Astrocyte (in vitro differentiated cells and primary cell): ENCODE data around the gene CD247. TPM values are rescaled to one million over a fixed set of nuclear protein-coding genes. Genes with fewer than 3 reads are reported as not detected.

Experiments
- DNase-seq: peaks from one replicate; pipeline ENCODE4 v3.0.0-alpha.2; 2010; ENCODE audit warnings: low read depth
- FAIRE-seq: peaks from 2 replicates; lab custom pipeline; 2011; peaks lifted over from hg19 to GRCh38; lab: Jason Lieb, UNC
- H2AFZ ChIP-seq: 2 replicates; pipeline ENCODE4 v1.6.0; 2012; ENCODE audit warnings: low read depth, low read length, inconsistent platforms
- H3K27ac ChIP-seq: 2 replicates; pipeline ENCODE4 v1.5.1; 2011; ENCODE audit warnings: low read depth, low read length, inconsistent platforms
- H3K27me3 ChIP-seq: 2 replicates; pipeline ENCODE4 v1.6.0; 2011; ENCODE audit warnings: low read length, inconsistent platforms; ENCODE audit not compliant: insufficient read depth
- H3K36me3 ChIP-seq: 2 replicates; pipeline ENCODE4 v1.5.1; 2011; ENCODE audit warnings: low read length, inconsistent platforms; ENCODE audit not compliant: insufficient read depth
- H3K4me1 ChIP-seq: 2 replicates; pipeline ENCODE4 v1.5.1; 2011; ENCODE audit warnings: low read length, inconsistent platforms; ENCODE audit not compliant: insufficient read depth
- H3K4me2 ChIP-seq: 2 replicates; pipeline ENCODE4 v1.6.0; 2012; ENCODE audit warnings: low read length, inconsistent platforms
- H3K4me3 ChIP-seq: 2 replicates; pipeline ENCODE4 v1.5.1; 2011; ENCODE audit warnings: low read depth, mild to moderate bottlenecking, low read length, inconsistent platforms; ENCODE audit not compliant: insufficient read depth
- H3K79me2 ChIP-seq: 2 replicates; pipeline ENCODE4 v1.6.0; 2012; ENCODE audit warnings: mild to moderate bottlenecking, low read length, inconsistent platforms; ENCODE audit not compliant: insufficient read depth
- H3K9ac ChIP-seq: 2 replicates; pipeline ENCODE4 v1.6.0; 2012; ENCODE audit warnings: mild to moderate bottlenecking, low read length, inconsistent platforms
- H3K9me3 ChIP-seq: 2 replicates; pipeline ENCODE4 v1.5.1; 2012; ENCODE audit warnings: low read depth, mild to moderate bottlenecking, low read length, inconsistent platforms; ENCODE audit not compliant: insufficient read depth
- H4K20me1 ChIP-seq: 2 replicates; pipeline ENCODE4 v1.6.0; 2012; ENCODE audit warnings: low read length, inconsistent platforms; ENCODE audit not compliant: insufficient read depth
- H3K27ac Mint-ChIP-seq: one replicate; pipeline ENCODE4 v1.8.0; 2021; ENCODE audit warnings: mild to moderate bottlenecking, mixed read lengths; ENCODE audit not compliant: unreplicated experiment
- H3K27me3 Mint-ChIP-seq: one replicate; pipeline ENCODE4 v1.8.0; 2021; ENCODE audit warnings: low read depth, mixed read lengths; ENCODE audit not compliant: unreplicated experiment
- H3K36me3 Mint-ChIP-seq: one replicate; pipeline ENCODE4 v1.8.0; 2021; ENCODE audit warnings: low read depth, mixed read lengths; ENCODE audit not compliant: unreplicated experiment
- H3K4me1 Mint-ChIP-seq: one replicate; pipeline ENCODE4 v1.8.0; 2021; ENCODE audit warnings: low read depth, mixed read lengths; ENCODE audit not compliant: unreplicated experiment
- H3K4me3 Mint-ChIP-seq: one replicate; pipeline ENCODE4 v1.8.0; 2021; ENCODE audit warnings: mild to moderate bottlenecking, moderate library complexity, mixed read lengths; ENCODE audit not compliant: unreplicated experiment
- H3K9me3 Mint-ChIP-seq: one replicate; pipeline ENCODE4 v1.8.0; 2021; ENCODE audit warnings: mild to moderate bottlenecking, mixed read lengths; ENCODE audit not compliant: unreplicated experiment
- CTCF ChIP-seq: IDR thresholded peaks from 2 replicates; pipeline ENCODE4 v1.5.1; 2011; ENCODE audit warnings: low read depth, mild to moderate bottlenecking, inconsistent platforms, low read length, moderate library complexity; ENCODE audit not compliant: insufficient read depth
- EZH2 ChIP-seq: IDR thresholded peaks from 2 replicates; pipeline ENCODE4 v1.6.1; 2012; ENCODE audit warnings: mild to moderate bottlenecking, low read length, inconsistent platforms; ENCODE audit not compliant: insufficient read depth
- total RNA-seq: library from RNA; stranded (reverse); gene quantifications from 2 replicates; pipeline ENCODE4 v1.2.1, GENCODE V29; 2021

The CD247 gene
- total RNA-seq, 1 donor from 2014 or later: not detected

- no peaks in the 10 kb centered on the region for H3K79me2 ChIP-seq
- FAIRE-seq: no peak
- DNase-seq: no peak
Observed at GRCh38 chr1:167420510-167420909, 97.8 kb downstream of the CD247 start.

GRCh38 chr1:167419245-167419644 is 99.1 kb downstream of the CD247 start:
- FAIRE-seq: no peak
- Mint-ChIP-seq H3K27ac (no peak overlapping the region), H3K9me3 (no peaks in the 10 kb centered on the region), H3K27me3 (no peaks in the 10 kb centered on the region), H3K4me1 (peaks cover 11% of the 10 kb centered on the region), H3K36me3 (peaks cover 6% of the 10 kb centered on the region), H3K4me3 (no peak overlapping the region)
- Histone ChIP-seq H3K4me3 (no peak overlapping the region), H3K4me2 (no peak overlapping the region), H4K20me1 (no peaks in the 10 kb centered on the region), H3K36me3 (peaks cover 3% of the 10 kb centered on the region), H3K9ac (no peak overlapping the region), H3K27ac (no peak overlapping the region), H3K9me3 (no peaks in the 10 kb centered on the region), H3K79me2 (no peaks in the 10 kb centered on the region), H3K4me1 (no peaks in the 10 kb centered on the region), H2AFZ (no peak overlapping the region), H3K27me3 (no peaks in the 10 kb centered on the region)
- DNase-seq: no peak
- TF ChIP-seq EZH2 (no peak), CTCF (no peak)

More at GRCh38 chr1:167420510-167420909, 97.8 kb downstream of the CD247 start:
- Mint-ChIP-seq H3K9me3 (no peaks in the 10 kb centered on the region), H3K27me3 (no peaks in the 10 kb centered on the region), H3K4me3 (no peak overlapping the region), H3K36me3 (peaks cover 3% of the 10 kb centered on the region), H3K4me1 (peaks cover 11% of the 10 kb centered on the region), H3K27ac (no peak overlapping the region)
- Histone ChIP-seq H2AFZ (no peak overlapping the region), H3K27me3 (no peaks in the 10 kb centered on the region), H3K9me3 (no peaks in the 10 kb centered on the region), H3K36me3 (peaks cover 3% of the 10 kb centered on the region), H3K4me2 (no peak overlapping the region), H3K4me1 (no peaks in the 10 kb centered on the region), H3K27ac (no peak overlapping the region), H3K4me3 (no peak overlapping the region), H4K20me1 (no peaks in the 10 kb centered on the region), H3K9ac (no peak overlapping the region)
- no peak for TF ChIP-seq EZH2
- TF ChIP-seq CTCF: no peak

GRCh38 chr1:167418391-167418790 is 99.9 kb downstream of the CD247 start:
- FAIRE-seq (no peak), DNase-seq (no peak)
- Histone ChIP-seq H3K36me3 (peaks cover 3% of the 10 kb centered on the region), H3K4me3 (no peak overlapping the region), H3K4me1 (no peaks in the 10 kb centered on the region), H3K27me3 (no peaks in the 10 kb centered on the region), H3K9ac (no peak overlapping the region), H4K20me1 (no peaks in the 10 kb centered on the region), H3K4me2 (no peak overlapping the region), H3K9me3 (no peaks in the 10 kb centered on the region), H3K79me2 (no peaks in the 10 kb centered on the region), H3K27ac (no peak overlapping the region), H2AFZ (no peak overlapping the region)
- Mint-ChIP-seq H3K27ac (no peak overlapping the region), H3K9me3 (no peaks in the 10 kb centered on the region), H3K4me3 (no peak overlapping the region), H3K36me3 (peaks cover 6% of the 10 kb centered on the region), H3K27me3 (no peaks in the 10 kb centered on the region), H3K4me1 (peaks cover 11% of the 10 kb centered on the region)
- no peak for TF ChIP-seq EZH2
- TF ChIP-seq CTCF: no peak
